ENCODE results near the gene UBE2D4.
"Not testable (repeated sequence)": the region's sequence is repeated elsewhere in the genome, so short reads cannot be mapped to it uniquely, and the experiment has no call there.

The UBE2D4 gene

GRCh38 chr7:43960933-43961332 is 34.7 kb downstream of the UBE2D4 start:
- ATAC-seq (ENCODE audit: insufficient read depth, low read depth): no peak

GRCh38 chr7:43966392-43966791 is 40.2 kb downstream of the UBE2D4 start:
- H3K36me3 ChIP-seq (ENCODE audit: insufficient read depth, low read length); ATAC-seq (ENCODE audit: insufficient read depth, low read depth); H3K27ac ChIP-seq (ENCODE audit: low read length); H3K79me2 ChIP-seq (ENCODE audit: insufficient read depth, low read length); H3K9me3 ChIP-seq (ENCODE audit: insufficient read depth, low read length, severe bottlenecking); DNase-seq; H3K9ac ChIP-seq (ENCODE audit: low read depth, low read length); H3K4me1 ChIP-seq (ENCODE audit: insufficient read depth, low read length); H3K4me2 ChIP-seq (ENCODE audit: insufficient read depth, low read length); H3K4me3 ChIP-seq (ENCODE audit: low read depth in 1 of 2, low read length in 2 of 2); H2AFZ ChIP-seq (ENCODE audit: low read depth, low read length); H4K20me1 ChIP-seq (ENCODE audit: insufficient read depth, low read length); H3K27me3 ChIP-seq (ENCODE audit: insufficient read depth, low read length, poor library complexity): not testable (repeated sequence)

More at GRCh38 chr7:43960933-43961332, 34.7 kb downstream of the UBE2D4 start:
- Histone ChIP-seq H3K27ac (ENCODE audit: low read length) (no peak overlapping the region), H3K4me1 (ENCODE audit: insufficient read depth, low read length) (no peaks in the 10 kb centered on the region), H3K27me3 (ENCODE audit: insufficient read depth, low read length, poor library complexity) (no peaks in the 10 kb centered on the region), H2AFZ (ENCODE audit: low read depth, low read length) (no peak overlapping the region), H3K9ac (ENCODE audit: low read depth, low read length) (no peak overlapping the region), H3K9me3 (ENCODE audit: insufficient read depth, low read length, severe bottlenecking) (no peaks in the 10 kb centered on the region), H3K36me3 (ENCODE audit: insufficient read depth, low read length) (no peaks in the 10 kb centered on the region), H4K20me1 (ENCODE audit: insufficient read depth, low read length) (no peaks in the 10 kb centered on the region), H3K79me2 (ENCODE audit: insufficient read depth, low read length) (no peaks in the 10 kb centered on the region), H3K4me3 (ENCODE audit: low read depth in 1 of 2, low read length in 2 of 2) (no peak overlapping the region), H3K4me2 (ENCODE audit: insufficient read depth, low read length) (no peak overlapping the region)
- no peak for DNase-seq
- TF ChIP-seq EZH2 (IDR thresholded peaks at IDR 0.05; ENCODE audit: borderline replicate concordance, low read depth, low read length, severe bottlenecking) (no peak), CTCF (IDR thresholded peaks at IDR 0.05; ENCODE audit: borderline replicate concordance, extremely low read depth, low read length, poor library complexity, severe bottlenecking) (no peak)

DNA sequence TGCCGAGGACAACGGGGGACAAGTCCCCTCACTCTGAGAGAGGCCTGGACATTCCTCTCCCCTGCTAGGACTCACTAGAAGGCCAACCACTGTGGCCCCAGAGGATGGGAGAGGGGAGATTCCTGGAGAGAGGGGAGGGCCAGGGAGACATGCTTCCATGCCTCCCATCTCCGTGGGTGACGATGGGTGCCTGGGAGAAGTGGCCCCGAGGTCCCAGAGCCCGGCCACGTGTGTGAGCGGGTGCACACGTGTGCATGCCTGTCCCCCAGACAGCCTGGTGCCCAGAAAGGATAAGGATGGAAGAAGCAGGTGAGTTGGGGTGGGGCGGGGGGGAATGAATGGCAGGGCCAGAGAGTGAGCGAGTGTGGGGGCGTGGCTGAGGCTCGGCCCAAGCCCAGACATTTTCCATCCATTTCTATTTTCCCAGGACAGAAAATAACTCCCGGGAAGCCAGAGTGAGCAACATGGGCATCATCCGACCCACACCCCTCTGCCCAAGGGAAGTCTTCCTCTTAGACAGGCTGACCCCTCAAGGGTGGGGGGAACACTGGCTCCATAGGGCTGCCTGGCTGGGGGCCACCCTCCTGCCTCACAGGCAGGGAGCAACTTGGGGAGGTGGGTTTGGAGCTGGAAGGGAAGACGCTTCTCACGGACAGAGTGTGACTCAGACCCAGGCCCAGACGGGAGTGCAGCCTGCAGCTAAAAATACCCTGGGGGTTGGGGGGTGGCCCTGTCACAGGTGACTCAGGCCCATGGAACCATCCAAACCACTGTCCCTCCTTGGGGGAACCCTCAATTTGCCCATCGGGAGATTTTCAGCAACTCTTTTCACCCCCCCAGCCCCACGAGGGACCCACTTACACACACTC is 42.2 kb downstream of the UBE2D4 start:
- H3K27ac ChIP-seq (ENCODE audit: low read length); H3K4me3 ChIP-seq (ENCODE audit: low read depth in 1 of 2, low read length in 2 of 2); H3K36me3 ChIP-seq (ENCODE audit: insufficient read depth, low read length); H3K9me3 ChIP-seq (ENCODE audit: insufficient read depth, low read length, severe bottlenecking); DNase-seq; H3K27me3 ChIP-seq (ENCODE audit: insufficient read depth, low read length, poor library complexity); H3K9ac ChIP-seq (ENCODE audit: low read depth, low read length); H3K4me2 ChIP-seq (ENCODE audit: insufficient read depth, low read length); H4K20me1 ChIP-seq (ENCODE audit: insufficient read depth, low read length); H3K4me1 ChIP-seq (ENCODE audit: insufficient read depth, low read length); H3K79me2 ChIP-seq (ENCODE audit: insufficient read depth, low read length); H2AFZ ChIP-seq (ENCODE audit: low read depth, low read length); ATAC-seq (ENCODE audit: insufficient read depth, low read depth): not testable (repeated sequence)

GRCh38 chr7:43969586-43969985 is 43.4 kb downstream of the UBE2D4 start:
- not testable (repeated sequence) for H3K79me2 ChIP-seq (ENCODE audit: insufficient read depth, low read length); H3K36me3 ChIP-seq (ENCODE audit: insufficient read depth, low read length); H3K4me1 ChIP-seq (ENCODE audit: insufficient read depth, low read length); H3K9ac ChIP-seq (ENCODE audit: low read depth, low read length); DNase-seq; ATAC-seq (ENCODE audit: insufficient read depth, low read depth); H3K4me3 ChIP-seq (ENCODE audit: low read depth in 1 of 2, low read length in 2 of 2); H2AFZ ChIP-seq (ENCODE audit: low read depth, low read length); H3K27me3 ChIP-seq (ENCODE audit: insufficient read depth, low read length, poor library complexity); H3K27ac ChIP-seq (ENCODE audit: low read length); H4K20me1 ChIP-seq (ENCODE audit: insufficient read depth, low read length); H3K9me3 ChIP-seq (ENCODE audit: insufficient read depth, low read length, severe bottlenecking); H3K4me2 ChIP-seq (ENCODE audit: insufficient read depth, low read length)

- not testable (repeated sequence) for H4K20me1 ChIP-seq (ENCODE audit: insufficient read depth, low read length); H3K4me1 ChIP-seq (ENCODE audit: insufficient read depth, low read length); H3K27me3 ChIP-seq (ENCODE audit: insufficient read depth, low read length, poor library complexity); H2AFZ ChIP-seq (ENCODE audit: low read depth, low read length); H3K9me3 ChIP-seq (ENCODE audit: insufficient read depth, low read length, severe bottlenecking); H3K4me3 ChIP-seq (ENCODE audit: low read depth in 1 of 2, low read length in 2 of 2); H3K27ac ChIP-seq (ENCODE audit: low read length); H3K79me2 ChIP-seq (ENCODE audit: insufficient read depth, low read length); H3K36me3 ChIP-seq (ENCODE audit: insufficient read depth, low read length); DNase-seq; H3K4me2 ChIP-seq (ENCODE audit: insufficient read depth, low read length); ATAC-seq (ENCODE audit: insufficient read depth, low read depth); H3K9ac ChIP-seq (ENCODE audit: low read depth, low read length)
Observed at GRCh38 chr7:43970698-43971097, 44.5 kb downstream of the UBE2D4 start.

GRCh38 chr7:43974033-43974573 is 47.9 kb downstream of the UBE2D4 start:
- H2AFZ ChIP-seq (ENCODE audit: low read depth, low read length); H3K36me3 ChIP-seq (ENCODE audit: insufficient read depth, low read length); H3K27me3 ChIP-seq (ENCODE audit: insufficient read depth, low read length, poor library complexity); H3K9ac ChIP-seq (ENCODE audit: low read depth, low read length); H3K9me3 ChIP-seq (ENCODE audit: insufficient read depth, low read length, severe bottlenecking); H4K20me1 ChIP-seq (ENCODE audit: insufficient read depth, low read length); DNase-seq; ATAC-seq (ENCODE audit: insufficient read depth, low read depth); H3K4me1 ChIP-seq (ENCODE audit: insufficient read depth, low read length); H3K4me2 ChIP-seq (ENCODE audit: insufficient read depth, low read length); H3K4me3 ChIP-seq (ENCODE audit: low read depth in 1 of 2, low read length in 2 of 2); H3K79me2 ChIP-seq (ENCODE audit: insufficient read depth, low read length); H3K27ac ChIP-seq (ENCODE audit: low read length): not testable (repeated sequence)

DNA sequence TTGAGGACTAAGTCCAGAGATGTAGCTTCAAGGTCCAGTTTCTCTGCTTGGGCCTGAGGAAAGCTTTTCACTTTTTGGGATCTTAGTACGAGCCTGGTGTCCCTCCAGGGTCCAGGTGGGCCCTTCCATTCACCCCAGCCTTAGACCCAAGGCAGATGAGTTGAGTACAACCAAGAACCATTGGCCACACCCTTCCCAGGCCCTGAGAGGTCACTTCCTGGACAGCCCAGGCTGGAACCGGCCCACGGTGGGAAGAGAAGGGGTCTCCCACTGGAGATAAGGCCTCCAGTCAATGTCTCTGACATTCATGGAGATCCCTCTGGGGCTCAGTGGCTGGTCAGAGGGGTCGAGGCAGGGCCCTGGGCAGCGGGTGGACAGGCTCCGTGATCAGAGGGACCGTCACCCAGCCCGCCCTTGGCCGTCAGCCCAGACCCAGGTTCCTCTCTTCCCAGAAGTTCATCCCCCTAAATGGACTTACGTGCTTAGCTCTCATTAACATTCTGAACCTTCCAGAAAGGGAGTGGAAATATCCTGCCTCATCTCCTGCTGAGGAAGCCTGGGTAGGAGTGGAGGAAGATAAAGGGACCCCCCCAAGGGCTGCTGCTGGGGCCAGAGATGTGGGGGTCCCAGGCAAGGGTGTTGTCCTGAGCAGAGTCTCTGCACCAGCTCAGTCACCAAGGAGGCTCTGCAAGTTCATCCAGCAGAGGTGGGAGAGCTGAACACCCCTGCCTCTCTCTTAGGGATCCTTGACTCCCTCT is 48.7 kb downstream of the UBE2D4 start:
- H3K9ac ChIP-seq (ENCODE audit: low read depth, low read length); H3K27ac ChIP-seq (ENCODE audit: low read length); H3K36me3 ChIP-seq (ENCODE audit: insufficient read depth, low read length); H3K27me3 ChIP-seq (ENCODE audit: insufficient read depth, low read length, poor library complexity); H3K4me1 ChIP-seq (ENCODE audit: insufficient read depth, low read length); H3K79me2 ChIP-seq (ENCODE audit: insufficient read depth, low read length); ATAC-seq (ENCODE audit: insufficient read depth, low read depth); DNase-seq; H4K20me1 ChIP-seq (ENCODE audit: insufficient read depth, low read length); H3K4me2 ChIP-seq (ENCODE audit: insufficient read depth, low read length); H2AFZ ChIP-seq (ENCODE audit: low read depth, low read length); H3K9me3 ChIP-seq (ENCODE audit: insufficient read depth, low read length, severe bottlenecking); H3K4me3 ChIP-seq (ENCODE audit: low read depth in 1 of 2, low read length in 2 of 2): not testable (repeated sequence)

All from DND-41 (cell line).